Ovary (tissue), 9 donors: ENCODE data around the gene EFCAB5. TPM values are rescaled to one million over a fixed set of nuclear protein-coding genes. Genes with fewer than 3 reads are reported as not detected.
A peak's percentile ranks its signal among the peaks of the same experiment; 100 is the strongest.

Experiments
- DNase-seq, 5 donors: peaks; one replicate each; pipeline ENCODE4 v3.0.0-alpha.2; 2019 to 2020
- H3K27ac ChIP-seq, 2 donors: fragments of 200-600 bp; one replicate each; pipeline versions ENCODE4 v1.5.1 to v1.8.0; 2019 to 2022
- H3K27me3 ChIP-seq: fragments of 200-600 bp; one replicate; pipeline ENCODE4 v1.8.0; 2022
- H3K36me3 ChIP-seq: fragments of 200-600 bp; sonication (generic); one replicate; pipeline ENCODE4 v1.5.1; 2019
- H3K4me1 ChIP-seq: one replicate; pipeline ENCODE4 v1.8.1; 2013; ENCODE audit warnings: mild to moderate bottlenecking, moderate library complexity; ENCODE audit not compliant: insufficient read depth
- H3K4me3 ChIP-seq: fragments of 200-600 bp; sonication (generic); one replicate; pipeline ENCODE4 v1.5.1; 2017
- H3K9me3 ChIP-seq, 2 donors: fragments of 200-600 bp in 1 of 2; sonication (generic) in 1 of 2; one replicate each; pipeline versions ENCODE4 v1.5.1 to v1.8.1; 2013 to 2019; ENCODE audit warnings: mild to moderate bottlenecking in 1 of 2, moderate library complexity in 1 of 2
- EP300 ChIP-seq: sonication (generic); formaldehyde crosslinking; IDR thresholded peaks from one replicate; pipeline ENCODE4 v1.6.1; 2017; ENCODE audit warnings: antibody characterized with exemption
- POLR2A ChIP-seq: fragments of 450-650 bp; IDR thresholded peaks from one replicate; pipeline ENCODE4 v1.6.1; 2017; ENCODE audit warnings: antibody characterized with exemption, mild to moderate bottlenecking, moderate library complexity
- WGBS, 3 donors: extraction: QIAGEN DNeasy Blood & Tissue Kit in 1 of 3; methylation state at CpG; one replicate each; pipeline versions ENCODE4 v1.1.5 to v1.1.7; 2013 to 2017; 5-methylcytosine and 5-hydroxymethylcytosine counted together
- intact Hi-C, 4 donors: fragments of 100-400 bp; cut with DNase I; formaldehyde crosslinking; loops; one replicate each; pipeline versions ENCODE4 v1.11.0 to v1.15.1; 2022 to 2023
- polyA plus RNA-seq, 2 donors: library from polyadenylated mRNA; stranded (reverse); fragments of 200-250 nt in 1 of 2; fragments of 350-450 nt in 1 of 2; fragmentation: Illumina TruSeq in 1 of 2; extraction: RNeasy Lipid Tissue Mini Kit (QIAGEN cat#74804) in 1 of 2; gene quantifications; one replicate each; pipeline ENCODE4 v1.2.3, GENCODE V29; 2013 to 2014
- total RNA-seq, 7 donors: library from RNA; depleted of rRNA in 2 of 7; stranded (reverse); fragments of >200 nt in 2 of 7; fragmentation: NEBNext Ultra II Directional in 3 of 7; extraction: Animal tissue kit (Norgen Biotek cat#: 25700) in 3 of 7; gene quantifications; one replicate each; pipeline versions ENCODE4 v1.1.0 to v1.2.4, GENCODE V29; 2016 to 2023
- TF ChIP-seq, protein P1 (sequence below), 3 donors: fragments of 450-650 bp in 2 of 3; fragments of 200-600 bp in 1 of 3; IDR thresholded peaks; one replicate each; pipeline versions ENCODE4 v1.5.1 to v1.8.0; 2016 to 2022; ENCODE audit warnings: antibody characterized with exemption in 3 of 3, mild to moderate bottlenecking in 1 of 3
- donor health status: DM: no; HTN: no; CAD: no; lungs with moderate emphysema.
- donor health status: DM: no; HTN: no; CAD: no.
- donor health status: Bipolar disorder and iron deficiency.
- donor health status: DM: yes; HTN: yes; CAD: no.
- donor health status: DM: no; HTN: no; CAD: no.
- donor health status: DM: yes; HTN: yes; CAD: no.

EFCAB5 gene
- total and polyA plus RNA-seq, 9 donors: 0.05 to 0.32 (median 0.12) TPM; not detected in 5

DNA sequence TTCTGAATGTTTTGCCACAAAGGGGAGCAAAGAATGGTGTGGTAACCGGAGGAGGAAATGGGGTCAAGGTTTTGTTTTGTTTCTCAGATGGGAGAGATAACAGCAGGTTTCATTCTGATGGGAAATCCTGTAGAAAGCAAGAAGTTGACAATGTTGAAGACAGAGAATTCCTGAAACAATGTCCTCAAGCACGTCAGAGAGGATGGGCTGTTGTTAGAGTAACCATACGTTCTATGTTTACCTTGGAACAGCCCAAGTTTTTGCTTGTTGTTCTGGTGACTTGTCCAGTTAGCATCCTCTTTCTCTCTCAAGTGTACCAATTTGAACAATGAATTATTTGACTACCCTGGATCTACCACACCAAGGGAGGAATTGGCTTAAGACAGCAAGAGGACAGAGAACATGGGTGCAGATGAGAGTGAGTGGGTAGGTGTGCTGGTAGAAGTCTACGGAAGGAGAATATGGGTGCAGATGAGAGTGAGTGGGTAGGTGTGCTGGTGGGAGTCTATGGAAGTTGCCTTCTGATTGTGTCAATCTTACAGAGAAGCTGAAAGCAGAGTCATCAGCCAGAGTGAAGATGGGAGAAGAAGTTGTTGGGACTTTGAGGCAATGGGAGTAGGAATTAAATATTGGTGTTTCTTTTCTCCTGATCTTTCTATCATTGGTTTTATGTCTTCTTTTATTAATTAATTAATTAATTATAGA lies 160.4 kb downstream of the EFCAB5 start:
- Histone ChIP-seq H3K36me3 (no peaks in the 10 kb centered on the region), H3K9me3 (no peaks in the 10 kb centered on the region), H3K4me3 (no peak overlapping the region), H3K27me3 (no peaks in the 10 kb centered on the region), H3K27ac (no peak overlapping the region), H3K4me1 (no peaks in the 10 kb centered on the region)
- WGBS, 3 donors: 54 to 67% (median 55%) methylated on average over 4 of the region's 4 CpGs
- no peak for DNase-seq
- TF ChIP-seq, protein P1, sequence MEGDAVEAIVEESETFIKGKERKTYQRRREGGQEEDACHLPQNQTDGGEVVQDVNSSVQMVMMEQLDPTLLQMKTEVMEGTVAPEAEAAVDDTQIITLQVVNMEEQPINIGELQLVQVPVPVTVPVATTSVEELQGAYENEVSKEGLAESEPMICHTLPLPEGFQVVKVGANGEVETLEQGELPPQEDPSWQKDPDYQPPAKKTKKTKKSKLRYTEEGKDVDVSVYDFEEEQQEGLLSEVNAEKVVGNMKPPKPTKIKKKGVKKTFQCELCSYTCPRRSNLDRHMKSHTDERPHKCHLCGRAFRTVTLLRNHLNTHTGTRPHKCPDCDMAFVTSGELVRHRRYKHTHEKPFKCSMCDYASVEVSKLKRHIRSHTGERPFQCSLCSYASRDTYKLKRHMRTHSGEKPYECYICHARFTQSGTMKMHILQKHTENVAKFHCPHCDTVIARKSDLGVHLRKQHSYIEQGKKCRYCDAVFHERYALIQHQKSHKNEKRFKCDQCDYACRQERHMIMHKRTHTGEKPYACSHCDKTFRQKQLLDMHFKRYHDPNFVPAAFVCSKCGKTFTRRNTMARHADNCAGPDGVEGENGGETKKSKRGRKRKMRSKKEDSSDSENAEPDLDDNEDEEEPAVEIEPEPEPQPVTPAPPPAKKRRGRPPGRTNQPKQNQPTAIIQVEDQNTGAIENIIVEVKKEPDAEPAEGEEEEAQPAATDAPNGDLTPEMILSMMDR (IDR thresholded peaks at IDR 0.05): no peak
- no peak for TF ChIP-seq POLR2A
- no peak for TF ChIP-seq EP300
- intact Hi-C loops: no loop called here

DNA sequence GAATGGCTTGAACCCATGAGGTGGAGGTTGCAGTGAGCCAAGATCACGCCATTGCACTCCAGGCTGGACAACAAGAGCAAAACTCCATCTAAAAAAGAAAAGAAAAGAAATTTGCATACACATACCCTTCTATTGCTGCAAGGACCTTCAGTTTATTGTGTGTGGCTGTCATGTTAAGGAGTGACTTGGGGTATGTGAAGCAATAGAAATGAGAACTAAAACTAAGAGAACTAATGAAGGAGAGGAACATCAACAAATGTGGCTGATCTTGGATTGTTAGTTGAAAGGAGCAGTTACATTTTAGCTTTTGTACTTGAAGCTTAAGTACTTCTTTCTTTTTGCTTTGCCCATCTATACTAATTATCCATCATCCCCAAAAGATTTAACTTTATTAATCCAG lies 162.5 kb downstream of the EFCAB5 start:
- no peak overlapping the region for H3K27ac ChIP-seq
- H3K4me3 ChIP-seq: no peak overlapping the region
- H3K27me3 ChIP-seq: no peaks in the 10 kb centered on the region
- H3K9me3 ChIP-seq: no peaks in the 10 kb centered on the region
- WGBS, 3 donors: 79 to 95% (median 94%) methylated on average over 1 of the region's 1 CpG
- intact Hi-C loops: no loop called here
- DNase-seq: no peak
- TF ChIP-seq POLR2A (no peak), EP300 (no peak)
- H3K4me1 ChIP-seq: no peaks in the 10 kb centered on the region
- no peaks in the 10 kb centered on the region for H3K36me3 ChIP-seq

GRCh38 chr17:30104575-30105339 lies 163.3 kb downstream of the EFCAB5 start:
- no peak for TF ChIP-seq EP300
- TF ChIP-seq, protein P1 (IDR thresholded peaks at IDR 0.05): peak; percentile 54 to 67 (median 56)
- TF ChIP-seq POLR2A: no peak
- no peaks in the 10 kb centered on the region for H3K9me3 ChIP-seq
- no peaks in the 10 kb centered on the region for H3K36me3 ChIP-seq
- H3K27me3 ChIP-seq: no peaks in the 10 kb centered on the region
- DNase-seq: peak; percentile 70 to 82 (median 77)
- 19 to 22% (median 20%) methylated on average over 29 of the region's 29 CpGs for WGBS, 3 donors
- H3K4me3 ChIP-seq: peak overlapping the region; percentile 24
- H3K27ac ChIP-seq: no peak overlapping the region
- intact Hi-C loops: no loop called here
- no peaks in the 10 kb centered on the region for H3K4me1 ChIP-seq

- Histone ChIP-seq H3K36me3 (no peaks in the 10 kb centered on the region), H3K4me3 (no peak overlapping the region), H3K27me3 (no peaks in the 10 kb centered on the region), H3K4me1 (no peaks in the 10 kb centered on the region), H3K9me3 (no peaks in the 10 kb centered on the region), H3K27ac (no peak overlapping the region)
- intact Hi-C loops: no loop called here
- no peak for TF ChIP-seq EP300
- no peak for DNase-seq
These were observed 171.4 kb downstream of the EFCAB5 start for GRCh38 chr17:30112794-30113193.

- H3K27ac ChIP-seq: no peak overlapping the region
- intact Hi-C loops: no loop called here
- H3K27me3 ChIP-seq: no peaks in the 10 kb centered on the region
- H3K4me1 ChIP-seq: no peaks in the 10 kb centered on the region
- no peak for DNase-seq
- no peak overlapping the region for H3K4me3 ChIP-seq
- H3K9me3 ChIP-seq: no peaks in the 10 kb centered on the region
- TF ChIP-seq, protein P1 (IDR thresholded peaks at IDR 0.05): no peak
- TF ChIP-seq POLR2A: no peak
- TF ChIP-seq EP300: no peak
- H3K36me3 ChIP-seq: no peaks in the 10 kb centered on the region
These were observed 171.8 kb downstream of the EFCAB5 start for GRCh38 chr17:30113213-30113612.
